Activated naive CD8-positive, alpha-beta T cell treated with anti-CD3 and anti-CD28 coated beads, Interleukin-2, amount 50 U/mL, for 16 hours (primary cell): ENCODE measurements around the gene FAM151A.

Experiments
- DNase-seq: peaks from one replicate; pipeline ENCODE4 v3.0.0-alpha.2; 2020; ENCODE audit warnings: low read depth, low spot score

Gene FAM151A

GRCh38 chr1:54604051-54604450 lies 19.3 kb downstream of the FAM151A start:
- DNase-seq = no peak

- DNase-seq = no peak
These were observed 20.1 kb downstream of the FAM151A start for GRCh38 chr1:54603241-54603640.

GRCh38 chr1:54602554-54602953 lies 20.8 kb downstream of the FAM151A start:
- no peak for DNase-seq

- DNase-seq = no peak
These were observed 21.6 kb downstream of the FAM151A start for GRCh38 chr1:54601730-54602129.

GRCh38 chr1:54600947-54601721 lies 22.2 kb downstream of the FAM151A start:
- DNase-seq = no peak

- DNase-seq = no peak
These were observed 24.0 kb downstream of the FAM151A start for GRCh38 chr1:54599211-54599823.

- DNase-seq = no peak
These were observed 25.8 kb downstream of the FAM151A start for GRCh38 chr1:54597455-54598030.

GRCh38 chr1:54596756-54597155 lies 26.6 kb downstream of the FAM151A start:
- DNase-seq = no peak

- no peak for DNase-seq
These were observed 27.3 kb downstream of the FAM151A start for GRCh38 chr1:54595956-54596498.

- DNase-seq = no peak
These were observed 28.9 kb downstream of the FAM151A start for GRCh38 chr1:54594463-54594862.

- no peak for DNase-seq
These were observed 29.7 kb downstream of the FAM151A start for GRCh38 chr1:54593571-54594160.

GRCh38 chr1:54591127-54591756 lies 32.1 kb downstream of the FAM151A start:
- DNase-seq = no peak

- no peak for DNase-seq
These were observed 34.9 kb downstream of the FAM151A start for GRCh38 chr1:54588377-54588776.

- no peak for DNase-seq
These were observed 37.9 kb downstream of the FAM151A start for GRCh38 chr1:54585181-54586066.

GRCh38 chr1:54584575-54584974 lies 38.8 kb downstream of the FAM151A start:
- DNase-seq = no peak

GRCh38 chr1:54583871-54584270 lies 39.5 kb downstream of the FAM151A start:
- DNase-seq = no peak

- DNase-seq = no peak
These were observed 40.0 kb downstream of the FAM151A start for GRCh38 chr1:54583307-54583686.

- DNase-seq = no peak
These were observed 40.6 kb downstream of the FAM151A start for GRCh38 chr1:54582566-54583306.

GRCh38 chr1:54581621-54582035 lies 41.7 kb downstream of the FAM151A start:
- DNase-seq = no peak
